HG02763 (cell line): ENCODE measurements around the gene CCDC157.
"Not testable (repeated sequence)": the region's sequence is repeated elsewhere in the genome, so short reads cannot be mapped to it uniquely, and the experiment has no call there.

Experiments used
- ATAC-seq: cut with Tn5 transposase; IDR thresholded peaks from one replicate; pipeline ENCODE4 v1.9.1; 2021; ENCODE audit warnings: mild to moderate bottlenecking, moderate library complexity; ENCODE audit not compliant: unreplicated experiment

Gene CCDC157

GRCh38 chr22:30325724-30326254 lies 31.0 kb upstream of the CCDC157 start:
- ATAC-seq = no peak

DNA sequence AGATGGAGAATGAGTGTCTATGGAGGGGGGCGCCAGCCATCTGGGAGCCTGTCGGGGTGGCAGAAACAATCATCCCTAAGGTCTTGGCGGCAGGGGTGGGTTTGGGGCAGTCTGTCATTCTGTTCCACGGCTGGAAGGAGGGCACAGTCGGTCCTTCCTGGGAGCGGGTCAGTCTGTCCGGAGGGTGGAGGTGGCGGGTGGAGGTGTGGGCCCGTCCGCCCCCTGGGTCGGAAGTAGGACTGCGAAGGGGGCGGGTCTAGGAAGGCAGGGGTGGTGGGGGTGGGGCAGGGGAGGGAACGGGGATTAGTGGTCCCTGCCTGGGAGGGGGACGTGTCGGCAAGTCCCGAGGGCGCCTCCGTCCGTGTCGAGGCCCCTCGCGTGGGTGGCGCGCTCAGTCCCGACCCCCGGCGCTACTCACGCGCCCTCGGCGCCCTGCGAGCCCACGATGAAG lies 30.5 kb upstream of the CCDC157 start:
- peak; percentile 16 for ATAC-seq

DNA sequence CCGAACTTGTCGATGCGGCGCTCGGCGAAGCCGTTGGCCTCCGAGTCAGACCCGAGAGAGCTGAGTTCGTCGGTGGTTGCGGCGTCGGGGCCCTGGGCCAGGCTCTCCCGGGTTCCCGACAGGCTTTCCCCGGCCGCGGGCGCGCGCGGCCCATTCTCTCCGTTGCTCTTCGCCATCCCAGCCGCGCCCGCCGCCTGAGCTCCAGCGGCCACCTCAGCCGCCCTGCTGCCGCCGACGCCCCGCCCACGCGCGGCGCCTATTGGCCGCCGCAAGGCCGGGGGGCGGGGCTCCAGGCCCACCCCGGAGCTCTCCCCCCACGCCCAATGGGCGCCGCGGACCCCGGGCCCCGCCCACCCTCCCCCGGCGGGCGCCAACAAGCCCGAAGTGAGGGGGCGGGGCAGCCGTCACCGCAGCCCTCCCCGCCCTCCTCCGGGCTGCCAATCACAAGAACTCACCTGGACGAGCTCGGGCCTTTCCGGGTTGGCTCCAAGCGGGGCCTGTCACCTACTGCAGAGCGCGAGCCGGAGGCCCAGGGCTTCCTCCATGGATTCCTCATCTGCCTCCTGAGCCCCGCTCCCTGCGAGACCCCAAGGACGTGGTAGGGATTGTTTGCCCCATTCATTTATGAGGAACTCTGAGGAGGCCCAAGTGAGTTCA lies 30.0 kb upstream of the CCDC157 start, which contains the start of gene TBC1D10A:
TBC1D10A (minus strand) TSS at position 236 of the 657 bp plus-strand sequence; CDS start at position 176, 60 bp downstream.
- peak; percentile 81 for ATAC-seq

DNA sequence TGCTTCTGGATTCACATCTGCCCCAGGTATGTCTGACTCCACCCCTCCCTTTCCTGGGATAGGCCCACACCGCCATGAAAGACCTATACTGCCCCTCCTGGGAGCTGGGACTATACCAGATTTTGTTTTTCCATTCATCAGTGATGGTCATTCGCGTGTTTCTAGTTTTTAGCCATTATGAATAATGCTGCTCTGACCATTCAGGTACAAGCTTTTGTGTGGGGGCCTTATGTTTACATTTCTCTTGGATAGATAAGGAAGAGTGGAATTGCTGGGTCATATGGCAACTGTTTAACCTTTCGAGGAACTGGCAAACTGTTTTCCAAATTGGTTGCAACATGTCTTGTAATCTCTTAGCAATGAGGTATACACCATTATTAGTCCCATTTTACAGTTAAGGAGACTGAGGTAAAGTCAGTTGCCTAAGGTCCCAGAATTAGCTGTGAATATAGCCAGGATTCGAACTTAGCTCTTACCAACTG lies 28.9 kb upstream of the CCDC157 start:
- no peak for ATAC-seq

GRCh38 chr22:30328466-30329049 lies 28.2 kb upstream of the CCDC157 start:
- no peak for ATAC-seq

GRCh38 chr22:30332551-30332950 lies 24.3 kb upstream of the CCDC157 start:
- no peak for ATAC-seq

DNA sequence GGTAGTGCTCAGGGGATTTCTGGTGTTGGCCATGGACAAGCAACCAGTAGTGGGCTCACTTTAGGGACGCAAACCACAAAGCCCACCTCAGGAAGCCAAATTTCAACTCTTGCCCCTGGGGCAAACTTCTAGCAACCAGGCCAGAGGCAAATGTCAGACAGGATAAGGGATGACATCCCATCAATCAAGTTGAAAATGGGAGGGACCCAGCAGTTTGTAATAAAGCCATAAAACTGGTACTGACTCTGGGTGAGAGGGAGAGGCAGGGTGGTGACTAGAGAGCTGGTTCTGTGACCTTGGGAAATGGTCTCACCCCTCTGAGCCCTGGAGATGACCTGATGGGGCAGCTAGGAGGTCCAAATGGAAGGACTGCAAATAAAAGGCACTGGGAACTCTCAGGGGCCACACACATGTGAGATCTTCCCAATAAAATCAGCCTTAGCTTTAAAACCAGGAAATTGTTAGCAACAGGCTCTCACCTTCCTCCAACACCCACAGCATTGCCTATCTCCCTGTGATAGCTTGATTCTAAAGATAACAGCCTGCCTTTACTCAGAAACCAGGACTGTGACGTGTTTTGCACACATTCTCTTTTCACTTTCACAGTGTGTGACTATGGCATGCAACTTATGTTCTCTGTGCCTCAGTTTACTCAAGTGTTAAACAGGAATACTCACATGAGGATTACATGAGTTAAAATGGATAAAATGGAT lies 23.7 kb upstream of the CCDC157 start:
- no peak for ATAC-seq

- no peak for ATAC-seq
These were observed 23.1 kb upstream of the CCDC157 start for GRCh38 chr22:30333707-30334087.

- no peak for ATAC-seq
These were observed 22.2 kb upstream of the CCDC157 start for GRCh38 chr22:30334646-30335045.

DNA sequence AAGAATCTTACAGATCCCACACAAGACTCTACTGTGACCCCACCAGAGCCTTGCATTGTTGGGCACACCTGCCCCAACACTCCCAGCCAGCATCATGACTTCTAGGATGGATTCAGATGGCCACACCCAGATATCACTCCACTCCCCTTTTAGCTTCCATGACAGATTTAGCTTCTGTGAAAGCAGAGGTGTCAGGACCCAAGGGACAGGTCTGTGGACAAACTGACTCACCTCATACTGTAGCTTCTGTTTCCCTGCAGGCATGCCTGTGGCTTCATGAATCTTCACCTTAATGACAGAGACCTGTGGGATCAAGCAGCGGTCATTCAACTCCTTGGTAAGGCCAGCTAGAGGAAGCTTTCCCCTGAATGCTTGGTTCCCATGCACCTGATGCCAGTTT lies 21.6 kb upstream of the CCDC157 start:
- ATAC-seq = no peak

- no peak for ATAC-seq
These were observed 19.9 kb upstream of the CCDC157 start for GRCh38 chr22:30336752-30337460.

- no peak for ATAC-seq
These were observed 19.4 kb upstream of the CCDC157 start for GRCh38 chr22:30337461-30337778.

DNA sequence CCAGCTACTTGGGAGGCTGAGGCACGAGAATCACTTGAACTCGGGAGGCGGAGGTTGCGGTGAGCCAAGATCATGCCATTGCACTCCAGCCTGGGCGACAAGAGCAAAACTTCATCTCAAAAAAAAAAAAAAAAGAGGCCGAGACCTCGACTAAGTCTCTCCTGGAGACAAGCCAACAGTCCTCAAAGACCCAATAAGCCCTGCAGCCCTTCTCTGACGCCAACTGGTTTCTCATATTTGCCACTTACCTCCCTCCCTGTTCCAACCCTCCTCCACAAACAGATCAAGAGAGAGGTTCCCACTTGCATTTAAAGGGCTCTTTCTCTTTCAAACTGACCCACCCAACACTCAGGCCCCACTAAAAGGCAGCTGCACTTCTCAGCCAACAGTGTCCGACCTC lies 18.5 kb upstream of the CCDC157 start:
- ATAC-seq = not testable (repeated sequence)

DNA sequence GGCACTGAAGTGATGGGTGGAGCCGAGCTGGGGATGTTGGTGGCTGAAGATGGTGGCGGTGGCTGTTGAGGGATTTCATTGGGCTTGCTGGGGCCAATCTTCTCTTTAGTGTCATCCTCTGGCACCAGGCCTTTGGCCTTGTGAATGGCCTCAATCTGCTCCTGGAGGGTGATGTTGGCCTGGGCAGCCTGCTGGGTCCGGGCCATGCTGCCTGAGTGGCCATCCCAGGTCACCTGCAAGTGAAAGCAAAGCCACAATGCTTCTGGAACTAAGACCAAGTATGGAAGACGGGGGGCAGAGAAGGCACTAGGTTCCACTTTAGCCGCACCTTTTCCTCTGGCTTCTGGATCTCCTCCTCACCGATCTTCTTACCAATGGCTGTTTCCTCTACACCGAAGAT lies 18.0 kb upstream of the CCDC157 start:
- no peak for ATAC-seq

GRCh38 chr22:30340911-30341685 lies 15.7 kb upstream of the CCDC157 start:
- no peak for ATAC-seq

- no peak for ATAC-seq
These were observed 12.2 kb upstream of the CCDC157 start for GRCh38 chr22:30344447-30345200.

DNA sequence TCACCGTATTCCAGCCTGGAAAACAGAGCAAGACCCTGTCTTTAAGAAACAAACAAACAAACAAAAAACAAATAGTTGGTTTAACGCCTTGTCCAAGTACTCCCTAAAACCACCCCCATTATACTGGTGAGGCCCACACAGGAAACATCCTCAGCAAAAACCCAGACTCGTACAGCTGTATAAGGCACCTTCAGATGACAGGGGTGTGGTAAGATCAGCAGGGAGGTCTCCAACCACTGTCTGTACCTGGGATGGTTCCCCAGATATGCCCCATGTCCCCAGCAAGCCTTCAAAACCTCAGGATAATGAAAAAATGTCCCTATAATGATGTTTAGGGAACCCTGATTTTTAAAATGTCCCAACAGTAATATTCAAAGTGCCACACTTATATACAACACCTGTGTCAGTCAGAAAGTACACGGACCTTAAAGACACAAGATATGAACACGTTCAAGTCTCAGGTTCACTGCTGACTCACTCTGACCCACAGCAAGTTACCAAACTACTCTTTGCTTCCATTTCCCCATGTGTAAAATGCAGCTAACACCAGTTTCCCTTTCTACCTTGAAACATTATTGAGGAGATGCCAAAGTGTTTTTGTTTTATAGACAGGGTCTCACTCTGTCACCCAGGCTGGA lies 9.4 kb upstream of the CCDC157 start:
- ATAC-seq = no peak

- no peak for ATAC-seq
These were observed 8.4 kb upstream of the CCDC157 start for GRCh38 chr22:30348404-30348803.

- no peak for ATAC-seq
These were observed 8.0 kb upstream of the CCDC157 start for GRCh38 chr22:30348809-30349208.
